GM21717 (cell line): Measurements from ENCODE around the gene CTNNA1.
"Not testable (repeated sequence)": the region's sequence is repeated elsewhere in the genome, so short reads cannot be mapped to it uniquely, and the experiment has no call there.

Experiments
- ATAC-seq: cut with Tn5 transposase; IDR thresholded peaks from one replicate; pipeline ENCODE4 v1.9.1; 2021; ENCODE audit warnings: mild to moderate bottlenecking, moderate library complexity; ENCODE audit not compliant: unreplicated experiment

Gene CTNNA1

GRCh38 chr5:138884554-138884953 lies 131.3 kb downstream of the CTNNA1 start:
- ATAC-seq, result no peak

GRCh38 chr5:138889994-138890393 lies 136.8 kb downstream of the CTNNA1 start:
- ATAC-seq, result no peak

GRCh38 chr5:138890644-138891043 lies 137.4 kb downstream of the CTNNA1 start:
- ATAC-seq, result no peak

DNA sequence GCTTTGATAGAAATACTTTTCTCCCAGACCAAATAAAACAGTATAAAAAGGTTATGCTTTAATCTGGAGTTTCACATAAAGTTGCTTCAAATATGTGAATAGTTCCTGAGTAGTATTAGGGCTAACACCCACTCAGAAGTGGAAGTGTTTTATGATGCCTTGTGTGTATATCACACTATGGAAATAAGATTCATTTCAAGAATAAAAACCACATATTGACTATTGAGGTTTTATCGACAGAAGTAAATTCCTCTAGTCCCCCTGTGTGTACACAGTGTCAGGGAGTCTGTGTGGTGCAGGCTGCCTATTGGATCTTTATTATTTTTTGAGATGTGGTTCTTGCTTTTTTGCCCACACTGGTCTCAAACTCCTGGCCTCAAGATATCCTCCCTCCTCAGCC lies 142.7 kb downstream of the CTNNA1 start:
- ATAC-seq, result no peak

DNA sequence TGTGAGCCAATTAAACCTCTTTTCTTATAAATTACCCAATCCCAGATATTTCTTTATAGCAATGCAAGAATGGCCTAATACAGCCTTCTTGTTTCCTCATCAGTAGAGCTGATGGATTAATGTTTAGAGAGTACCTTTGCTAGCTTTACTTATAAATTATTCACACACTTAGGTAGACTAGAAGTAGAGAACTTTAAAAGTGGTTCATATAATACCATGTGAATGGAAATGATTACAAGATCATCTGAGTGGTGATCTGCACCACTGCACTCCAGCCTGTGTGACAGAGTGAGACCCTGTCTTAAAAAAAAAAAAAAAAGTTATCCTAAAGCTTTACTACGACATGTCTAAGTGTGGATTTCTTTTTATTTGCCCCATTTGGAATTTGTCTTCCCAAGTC lies 145.1 kb downstream of the CTNNA1 start:
- ATAC-seq, result no peak

DNA sequence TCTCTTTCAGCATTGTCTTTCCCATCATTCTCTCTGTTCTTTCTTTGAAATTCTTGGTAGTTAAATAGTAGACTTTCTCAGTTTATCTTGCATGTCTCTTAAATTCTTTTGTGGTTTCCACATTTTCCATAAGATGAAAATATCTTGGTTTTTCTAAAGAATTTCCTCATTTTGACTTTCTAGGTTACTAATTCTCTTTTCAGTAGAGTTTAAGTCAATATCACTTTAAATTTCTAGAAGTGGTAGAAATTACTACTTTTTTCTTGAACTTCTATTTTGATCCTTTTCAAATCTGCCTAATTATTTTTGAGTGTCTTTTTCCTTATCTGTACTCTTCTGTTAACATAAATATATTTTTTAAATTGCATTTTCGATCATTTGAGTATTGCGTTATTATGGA lies 145.5 kb downstream of the CTNNA1 start:
- no peak for ATAC-seq

GRCh38 chr5:138900281-138900965 lies 147.2 kb downstream of the CTNNA1 start:
- ATAC-seq, result no peak

DNA sequence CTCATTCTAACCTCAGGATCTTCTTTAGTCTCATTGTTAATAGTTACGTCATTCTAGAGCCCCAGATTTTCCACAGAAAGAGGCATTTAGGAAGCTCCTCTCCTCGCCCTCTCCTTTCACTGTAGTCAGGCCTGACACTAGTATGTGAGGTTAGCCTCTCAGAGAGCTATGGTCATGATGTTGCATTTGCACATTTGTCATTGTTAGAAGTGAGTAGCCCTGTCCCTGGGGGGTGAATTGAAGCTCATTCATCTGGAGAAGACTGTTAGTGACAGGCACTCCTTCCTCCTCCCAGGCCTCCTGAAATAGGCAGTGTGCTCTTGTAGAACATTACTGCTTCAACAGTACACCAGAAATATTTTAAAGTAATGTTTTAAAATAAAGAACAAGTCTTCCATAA lies 148.5 kb downstream of the CTNNA1 start:
- no peak for ATAC-seq

GRCh38 chr5:138903130-138903775 lies 150.0 kb downstream of the CTNNA1 start:
- no peak for ATAC-seq

GRCh38 chr5:138905541-138905940 lies 152.3 kb downstream of the CTNNA1 start:
- ATAC-seq, result no peak

GRCh38 chr5:138909734-138910133 lies 156.5 kb downstream of the CTNNA1 start:
- ATAC-seq, result no peak

DNA sequence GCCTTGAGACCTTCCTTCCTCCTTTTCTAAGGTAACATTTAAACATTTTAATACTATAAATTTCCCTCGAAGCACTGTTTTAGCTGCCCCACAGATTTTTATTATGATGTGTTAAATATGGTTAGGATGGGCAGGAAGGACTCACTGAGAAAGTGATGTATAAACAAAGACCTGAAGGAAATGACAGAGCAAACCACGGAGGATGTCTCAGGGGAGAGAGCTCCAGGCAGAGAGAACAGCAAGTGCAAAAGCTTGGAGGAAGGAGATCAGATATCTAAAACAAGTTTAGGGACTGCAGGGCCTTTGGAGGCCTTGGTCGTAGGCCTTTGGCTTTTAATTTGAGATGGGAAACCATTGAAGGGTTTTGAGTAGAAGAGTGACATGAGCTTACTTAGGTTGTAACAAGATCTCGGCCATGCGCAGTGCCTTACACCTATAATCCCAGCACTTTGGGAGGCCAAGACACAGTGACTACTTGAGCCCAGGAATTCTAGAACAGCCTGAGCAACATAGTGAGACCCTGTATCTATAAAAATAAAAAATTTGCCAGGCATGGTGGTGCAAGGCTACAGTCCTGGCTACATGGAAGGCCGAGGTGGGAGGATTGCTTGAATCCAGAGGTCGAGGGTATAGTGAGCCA lies 157.4 kb downstream of the CTNNA1 start:
- no peak for ATAC-seq

DNA sequence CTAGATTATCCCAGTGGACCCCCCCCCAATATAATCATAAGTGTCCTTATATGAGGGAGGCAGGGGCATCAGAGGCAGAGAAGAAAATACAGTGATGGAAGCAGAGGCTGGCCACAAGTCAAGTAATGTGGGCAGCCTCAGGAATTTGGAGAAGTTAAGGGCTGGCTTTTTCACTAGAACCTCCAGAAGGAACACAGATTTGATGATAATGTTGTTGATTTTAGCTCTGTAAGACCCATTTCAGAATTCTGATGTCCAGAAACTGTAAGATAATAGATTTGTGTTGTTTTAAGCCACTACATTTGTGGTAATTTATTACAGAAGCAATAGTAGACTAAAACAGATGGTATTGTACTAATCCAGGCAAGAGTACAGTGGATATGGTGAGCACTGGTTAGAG lies 158.2 kb downstream of the CTNNA1 start:
- no peak for ATAC-seq

DNA sequence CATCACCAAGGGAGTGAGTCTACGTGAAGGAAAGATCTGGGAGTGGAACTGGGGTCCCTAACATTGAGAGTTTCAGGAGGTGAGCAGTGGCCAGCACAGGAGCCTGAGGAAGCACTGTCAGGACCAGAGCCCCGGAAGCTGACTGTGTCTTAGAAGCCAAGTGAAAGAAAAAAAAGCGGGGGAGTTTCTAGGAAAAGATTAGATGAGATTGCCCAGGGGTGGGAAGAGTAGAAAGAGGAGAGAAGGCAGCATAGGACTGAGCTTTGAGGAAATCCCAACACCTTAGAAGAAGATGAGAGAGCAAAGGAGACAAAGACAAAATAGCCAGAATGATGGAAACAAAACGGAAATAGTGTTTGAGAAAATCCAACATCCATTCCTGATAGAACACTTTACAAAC lies 158.9 kb downstream of the CTNNA1 start:
- ATAC-seq, result no peak

GRCh38 chr5:138913773-138914172 lies 160.5 kb downstream of the CTNNA1 start:
- no peak for ATAC-seq

- ATAC-seq, result no peak
Measured at GRCh38 chr5:138914338-138914737, 161.1 kb downstream of the CTNNA1 start.

GRCh38 chr5:138918686-138919085 lies 165.5 kb downstream of the CTNNA1 start:
- no peak for ATAC-seq

- ATAC-seq, result no peak
Measured at GRCh38 chr5:138920181-138920580, 167.0 kb downstream of the CTNNA1 start.

DNA sequence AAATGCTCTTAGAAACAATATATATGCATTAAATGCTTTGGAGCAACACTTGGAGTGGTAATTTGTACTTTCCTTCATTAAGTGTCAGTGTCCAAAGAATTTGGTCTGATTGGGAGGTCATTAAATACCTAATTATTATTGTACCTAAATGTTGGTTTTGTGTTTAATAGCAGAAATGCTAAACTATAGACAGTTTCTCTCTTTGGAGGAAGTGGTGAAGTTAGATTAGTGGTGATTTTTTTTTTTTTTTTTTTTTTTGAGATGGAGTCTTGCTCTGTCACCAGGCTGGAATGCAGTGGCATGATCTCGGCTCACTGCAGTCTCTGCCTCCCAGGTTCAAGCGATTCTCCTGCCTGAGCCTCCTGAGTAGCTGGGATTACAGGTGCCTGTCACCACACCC lies 168.1 kb downstream of the CTNNA1 start:
- ATAC-seq, result not testable (repeated sequence)

DNA sequence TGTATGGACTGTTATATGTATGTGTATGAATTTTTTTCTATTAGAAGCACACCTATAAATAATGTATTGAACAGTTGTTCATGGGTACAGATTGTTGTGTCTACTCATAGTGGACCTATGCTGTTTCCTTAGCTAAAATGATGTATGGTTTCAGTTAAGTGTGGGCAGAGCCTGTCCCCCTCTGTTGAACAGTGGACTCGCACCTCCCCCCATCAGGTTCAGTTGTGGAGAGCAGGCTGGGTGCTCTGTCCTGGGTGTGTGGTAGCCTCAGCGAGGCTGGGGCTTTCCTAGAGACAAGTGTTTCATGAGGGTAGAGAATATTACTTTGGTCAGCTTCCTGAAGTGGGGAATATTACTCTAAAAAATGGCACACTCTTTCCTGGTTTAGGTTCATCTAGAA lies 169.3 kb downstream of the CTNNA1 start:
- no peak for ATAC-seq

DNA sequence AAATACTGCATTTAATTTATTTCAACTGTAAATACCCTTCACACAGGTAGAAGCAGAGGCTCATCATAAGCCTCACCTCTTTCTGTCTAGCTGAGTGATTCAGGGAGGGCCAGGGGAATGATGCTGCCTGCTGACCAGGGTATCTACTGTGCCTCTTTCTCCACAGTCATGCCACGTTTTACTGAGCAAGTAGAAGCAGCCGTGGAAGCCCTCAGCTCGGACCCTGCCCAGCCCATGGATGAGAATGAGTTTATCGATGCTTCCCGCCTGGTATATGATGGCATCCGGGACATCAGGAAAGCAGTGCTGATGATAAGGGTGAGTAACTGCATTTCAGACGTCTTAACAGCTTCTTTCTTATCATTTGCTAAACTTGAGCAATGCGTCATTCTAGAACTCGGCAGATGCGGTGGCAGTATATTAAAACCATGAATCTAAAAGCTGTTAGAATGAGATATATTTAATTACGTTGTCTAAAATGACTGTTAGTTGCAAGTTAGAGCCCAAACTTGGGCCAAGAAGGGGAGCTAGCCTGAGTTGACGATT lies 171.9 kb downstream of the CTNNA1 start:
- ATAC-seq, result no peak

- ATAC-seq, result no peak
Measured at GRCh38 chr5:138926257-138926656, 173.0 kb downstream of the CTNNA1 start.
